ENCODE data around the gene CFAP97D1.

CFAP97D1 gene

GRCh38 chr17:43799047-43799446 lies 18.8 kb downstream of the CFAP97D1 start:
- no peak overlapping the region for H3K27ac ChIP-seq (ENCODE audit: low read depth, low read length)
- no peaks in the 10 kb centered on the region for H3K27me3 ChIP-seq (ENCODE audit: low read length)

GRCh38 chr17:43800736-43801135 lies 20.5 kb downstream of the CFAP97D1 start:
- H3K9ac ChIP-seq (ENCODE audit: low read length) = no peak overlapping the region
- no peaks in the 10 kb centered on the region for H3F3A ChIP-seq (ENCODE audit: insufficient read depth)
- H3K9me3 ChIP-seq (ENCODE audit: insufficient read depth, low read length) = no peaks in the 10 kb centered on the region
- TF ChIP-seq CTCF (IDR thresholded peaks at IDR 0.05; ENCODE audit: insufficient read depth, low read length, poor library complexity, severe bottlenecking) (no peak), EZH2phosphoT487 (conservative IDR thresholded peaks at IDR 0.05; ENCODE audit: low read length) (no peak)
- H3K36me3 ChIP-seq (ENCODE audit: low read length) = no peaks in the 10 kb centered on the region
- no peak overlapping the region for H3K4me3 ChIP-seq (ENCODE audit: insufficient read depth, low read length, poor library complexity, severe bottlenecking)
- no peaks in the 10 kb centered on the region for H3K79me2 ChIP-seq (ENCODE audit: insufficient read depth, low read length)
- H3K4me2 ChIP-seq (ENCODE audit: low read depth, low read length, poor library complexity, severe bottlenecking) = no peak overlapping the region
- H3K27me3 ChIP-seq (ENCODE audit: low read length) = no peaks in the 10 kb centered on the region
- no peaks in the 10 kb centered on the region for H4K20me1 ChIP-seq (ENCODE audit: low read depth, low read length)
- no peak overlapping the region for H3K27ac ChIP-seq (ENCODE audit: low read depth, low read length)
- no peaks in the 10 kb centered on the region for H3K9me2 ChIP-seq (replicated peaks; ENCODE audit: insufficient read depth, low read length)
- H2AFZ ChIP-seq (ENCODE audit: low read depth, low read length, severe bottlenecking) = no peak overlapping the region

More at GRCh38 chr17:43799047-43799446, 18.8 kb downstream of the CFAP97D1 start:
- Histone ChIP-seq H2AFZ (ENCODE audit: low read depth, low read length, severe bottlenecking) (no peak overlapping the region), H3K4me3 (ENCODE audit: insufficient read depth, low read length, poor library complexity, severe bottlenecking) (no peak overlapping the region), H3F3A (ENCODE audit: insufficient read depth) (no peaks in the 10 kb centered on the region), H3K79me2 (ENCODE audit: insufficient read depth, low read length) (no peaks in the 10 kb centered on the region), H3K9me3 (ENCODE audit: insufficient read depth, low read length) (no peaks in the 10 kb centered on the region), H3K9ac (ENCODE audit: low read length) (no peak overlapping the region), H3K9me2 (replicated peaks; ENCODE audit: insufficient read depth, low read length) (no peaks in the 10 kb centered on the region), H3K36me3 (ENCODE audit: low read length) (no peaks in the 10 kb centered on the region), H3K4me2 (ENCODE audit: low read depth, low read length, poor library complexity, severe bottlenecking) (no peak overlapping the region), H4K20me1 (ENCODE audit: low read depth, low read length) (no peaks in the 10 kb centered on the region)
- TF ChIP-seq CTCF (IDR thresholded peaks at IDR 0.05; ENCODE audit: insufficient read depth, low read length, poor library complexity, severe bottlenecking) = no peak
- no peak for TF ChIP-seq EZH2phosphoT487 (conservative IDR thresholded peaks at IDR 0.05; ENCODE audit: low read length)

DNA sequence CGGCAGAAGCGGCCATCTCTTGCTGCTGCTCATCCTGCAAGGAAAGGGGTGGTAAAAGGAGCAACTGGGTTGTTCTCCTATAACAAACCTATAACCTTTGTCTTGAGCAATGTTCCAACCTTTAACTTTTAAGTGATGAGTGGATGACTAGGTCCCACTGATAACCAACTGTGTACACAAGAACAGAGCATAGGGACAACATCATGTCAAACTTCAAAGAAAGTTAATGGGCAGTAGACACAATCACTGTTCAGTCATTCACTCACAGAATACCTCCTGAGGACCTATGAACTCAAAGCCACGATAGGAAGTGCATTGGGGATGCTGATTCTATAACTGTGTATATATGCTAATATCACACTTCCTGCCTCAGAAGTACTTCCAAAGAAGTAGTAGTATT lies 21.6 kb downstream of the CFAP97D1 start:
- no peak overlapping the region for H3K4me2 ChIP-seq (ENCODE audit: low read depth, low read length, poor library complexity, severe bottlenecking)
- no peak overlapping the region for H3K9ac ChIP-seq (ENCODE audit: low read length)
- no peaks in the 10 kb centered on the region for H3K79me2 ChIP-seq (ENCODE audit: insufficient read depth, low read length)
- no peak overlapping the region for H3K4me3 ChIP-seq (ENCODE audit: insufficient read depth, low read length, poor library complexity, severe bottlenecking)
- H3K27ac ChIP-seq (ENCODE audit: low read depth, low read length) = no peak overlapping the region
- H3K36me3 ChIP-seq (ENCODE audit: low read length) = no peaks in the 10 kb centered on the region
- no peaks in the 10 kb centered on the region for H4K20me1 ChIP-seq (ENCODE audit: low read depth, low read length)
- no peaks in the 10 kb centered on the region for H3F3A ChIP-seq (ENCODE audit: insufficient read depth)
- TF ChIP-seq EZH2phosphoT487 (conservative IDR thresholded peaks at IDR 0.05; ENCODE audit: low read length) = no peak
- TF ChIP-seq CTCF (IDR thresholded peaks at IDR 0.05; ENCODE audit: insufficient read depth, low read length, poor library complexity, severe bottlenecking) = no peak
- no peak overlapping the region for H2AFZ ChIP-seq (ENCODE audit: low read depth, low read length, severe bottlenecking)
- no peaks in the 10 kb centered on the region for H3K9me3 ChIP-seq (ENCODE audit: insufficient read depth, low read length)
- H3K27me3 ChIP-seq (ENCODE audit: low read length) = no peaks in the 10 kb centered on the region
- no peaks in the 10 kb centered on the region for H3K9me2 ChIP-seq (replicated peaks; ENCODE audit: insufficient read depth, low read length)
